ENCODE results near the gene KCNH5.

DNA sequence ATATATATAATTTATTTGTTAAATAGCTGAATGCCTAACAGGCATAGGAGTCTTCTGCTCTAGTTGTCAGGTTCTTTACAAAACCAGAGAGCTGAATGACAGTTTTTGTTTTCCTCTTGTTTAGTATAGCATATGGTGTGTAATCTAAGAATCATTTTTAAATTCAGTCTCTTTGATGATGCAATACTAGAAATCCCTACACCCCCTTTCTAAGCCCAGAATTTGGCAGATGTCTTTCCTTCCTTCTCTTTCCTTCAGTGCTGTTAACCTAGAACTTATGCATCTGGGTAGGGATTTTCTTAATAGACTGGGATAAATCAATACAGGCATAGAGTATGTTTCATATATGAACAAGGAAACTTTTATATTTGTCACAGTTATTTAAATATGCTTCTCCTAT lies 198.1 kb downstream of the KCNH5 start:
- TF ChIP-seq, protein P1, sequence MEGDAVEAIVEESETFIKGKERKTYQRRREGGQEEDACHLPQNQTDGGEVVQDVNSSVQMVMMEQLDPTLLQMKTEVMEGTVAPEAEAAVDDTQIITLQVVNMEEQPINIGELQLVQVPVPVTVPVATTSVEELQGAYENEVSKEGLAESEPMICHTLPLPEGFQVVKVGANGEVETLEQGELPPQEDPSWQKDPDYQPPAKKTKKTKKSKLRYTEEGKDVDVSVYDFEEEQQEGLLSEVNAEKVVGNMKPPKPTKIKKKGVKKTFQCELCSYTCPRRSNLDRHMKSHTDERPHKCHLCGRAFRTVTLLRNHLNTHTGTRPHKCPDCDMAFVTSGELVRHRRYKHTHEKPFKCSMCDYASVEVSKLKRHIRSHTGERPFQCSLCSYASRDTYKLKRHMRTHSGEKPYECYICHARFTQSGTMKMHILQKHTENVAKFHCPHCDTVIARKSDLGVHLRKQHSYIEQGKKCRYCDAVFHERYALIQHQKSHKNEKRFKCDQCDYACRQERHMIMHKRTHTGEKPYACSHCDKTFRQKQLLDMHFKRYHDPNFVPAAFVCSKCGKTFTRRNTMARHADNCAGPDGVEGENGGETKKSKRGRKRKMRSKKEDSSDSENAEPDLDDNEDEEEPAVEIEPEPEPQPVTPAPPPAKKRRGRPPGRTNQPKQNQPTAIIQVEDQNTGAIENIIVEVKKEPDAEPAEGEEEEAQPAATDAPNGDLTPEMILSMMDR (conservative IDR thresholded peaks at IDR 0.05; ENCODE audit: low read length) = no peak
- TF ChIP-seq EZH2phosphoT487 (IDR thresholded peaks at IDR 0.05; ENCODE audit: borderline replicate concordance) = no peak
